Coronary artery (tissue), 2 donors: ENCODE data around the gene WDR6.

Experiments used
- DNase-seq: peaks from one replicate; pipeline ENCODE4 v3.0.0-alpha.2; 2017; ENCODE audit warnings: low spot score
- H3K27ac ChIP-seq, 2 donors: fragments of 200-600 bp; sonication (generic); one replicate each; pipeline ENCODE4 v1.5.1; 2016 to 2019
- H3K4me3 ChIP-seq: fragments of 200-600 bp; sonication (generic); 2 replicates; pipeline ENCODE4 v1.5.1; 2016; ENCODE audit warnings: mild to moderate bottlenecking, moderate library complexity
- TF ChIP-seq, protein P1 (sequence below): fragments of 200-600 bp; sonication (generic); IDR thresholded peaks from one replicate; pipeline ENCODE4 v1.5.1; 2019; ENCODE audit warnings: antibody characterized with exemption

The WDR6 gene

DNA sequence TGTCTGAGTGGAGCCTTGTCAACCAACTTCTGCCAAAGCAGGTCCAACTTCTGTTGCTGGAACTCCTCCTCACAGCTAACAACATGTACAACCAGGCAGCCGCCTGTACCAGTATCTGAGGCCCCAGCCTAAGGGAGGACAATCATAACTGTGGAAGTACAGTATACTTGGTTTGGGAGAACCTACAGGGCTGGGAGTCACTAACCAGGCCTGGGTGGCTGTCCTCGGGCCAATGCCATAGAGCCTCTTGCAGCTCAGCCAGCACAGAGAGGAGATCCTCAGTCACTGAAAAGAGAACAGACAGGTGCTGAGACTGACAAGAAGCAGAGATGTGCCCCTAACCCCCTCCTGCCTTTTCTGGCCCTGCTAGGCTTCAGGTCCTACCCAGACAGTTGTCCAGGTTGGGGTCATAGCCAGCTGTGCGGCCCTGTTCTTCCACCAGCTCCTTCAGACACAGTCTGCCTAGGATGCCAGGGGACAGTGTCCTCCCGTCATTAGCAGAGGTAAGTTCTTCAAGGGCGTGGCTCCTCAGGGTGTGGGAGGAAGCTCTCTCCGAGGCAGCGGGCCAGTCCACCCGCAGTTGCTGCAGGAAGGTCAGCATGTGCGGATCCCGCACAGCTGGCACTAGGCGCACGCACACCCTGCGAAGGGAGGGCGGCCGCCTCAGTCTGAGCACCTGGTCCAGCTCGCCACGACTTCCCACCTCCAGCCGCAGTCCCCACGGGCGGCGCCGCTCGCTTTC, 10.2 kb downstream of the WDR6 start:
- no peak for DNase-seq
- TF ChIP-seq, protein P1, sequence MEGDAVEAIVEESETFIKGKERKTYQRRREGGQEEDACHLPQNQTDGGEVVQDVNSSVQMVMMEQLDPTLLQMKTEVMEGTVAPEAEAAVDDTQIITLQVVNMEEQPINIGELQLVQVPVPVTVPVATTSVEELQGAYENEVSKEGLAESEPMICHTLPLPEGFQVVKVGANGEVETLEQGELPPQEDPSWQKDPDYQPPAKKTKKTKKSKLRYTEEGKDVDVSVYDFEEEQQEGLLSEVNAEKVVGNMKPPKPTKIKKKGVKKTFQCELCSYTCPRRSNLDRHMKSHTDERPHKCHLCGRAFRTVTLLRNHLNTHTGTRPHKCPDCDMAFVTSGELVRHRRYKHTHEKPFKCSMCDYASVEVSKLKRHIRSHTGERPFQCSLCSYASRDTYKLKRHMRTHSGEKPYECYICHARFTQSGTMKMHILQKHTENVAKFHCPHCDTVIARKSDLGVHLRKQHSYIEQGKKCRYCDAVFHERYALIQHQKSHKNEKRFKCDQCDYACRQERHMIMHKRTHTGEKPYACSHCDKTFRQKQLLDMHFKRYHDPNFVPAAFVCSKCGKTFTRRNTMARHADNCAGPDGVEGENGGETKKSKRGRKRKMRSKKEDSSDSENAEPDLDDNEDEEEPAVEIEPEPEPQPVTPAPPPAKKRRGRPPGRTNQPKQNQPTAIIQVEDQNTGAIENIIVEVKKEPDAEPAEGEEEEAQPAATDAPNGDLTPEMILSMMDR = no peak
- peak overlapping the region; percentile 74 to 80 for H3K27ac ChIP-seq
- peak overlapping the region; percentile 84 for H3K4me3 ChIP-seq

DNA sequence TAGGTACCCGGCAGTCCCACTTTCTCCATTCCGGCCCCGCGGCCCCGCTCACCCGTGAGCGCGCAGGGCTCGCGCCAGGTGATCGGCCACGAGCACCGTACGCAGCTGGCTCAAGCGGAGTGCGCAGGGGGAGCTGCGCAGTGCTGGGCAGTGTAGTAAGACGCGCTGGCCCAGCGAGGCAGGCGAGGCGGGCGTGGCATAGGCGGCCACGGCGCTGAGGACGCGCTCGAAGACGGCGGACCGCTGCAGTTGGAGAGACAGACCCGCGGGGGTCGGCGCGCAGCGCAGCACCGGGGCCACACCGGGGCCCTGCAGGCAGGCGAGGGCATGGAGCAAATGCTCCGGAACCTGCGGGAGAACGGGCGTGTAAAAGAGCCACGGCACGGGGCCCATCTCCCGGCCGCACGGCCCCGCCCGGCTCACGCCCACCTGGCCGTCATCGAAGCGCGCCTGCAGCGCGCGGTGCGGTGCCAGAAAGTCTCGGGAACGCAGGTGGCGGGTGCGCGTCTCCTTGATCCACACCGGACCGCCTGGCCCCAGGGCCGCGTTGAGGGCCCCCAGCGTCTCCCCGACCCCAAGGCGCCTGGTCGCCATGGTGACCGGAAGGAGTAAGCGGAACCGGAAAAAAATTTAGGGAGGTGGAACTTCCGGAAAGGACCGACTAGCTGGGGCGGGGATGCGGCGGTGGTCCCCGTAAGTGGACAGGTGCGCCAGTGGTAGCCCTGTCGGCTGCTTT, 10.9 kb downstream of the WDR6 start, which contains the start of gene DALRD3:
TSS of gene DALRD3 (minus strand) at position 610 of the 736 bp plus-strand sequence. CDS start at position 594, 16 bp downstream.
- Histone ChIP-seq H3K4me3 (peak within 1 kb of the TSS; percentile 84), H3K27ac (peak within 1 kb of the TSS; percentile 74 to 80)
- TF ChIP-seq, protein P1 = no peak
- no peak for DNase-seq

DNA sequence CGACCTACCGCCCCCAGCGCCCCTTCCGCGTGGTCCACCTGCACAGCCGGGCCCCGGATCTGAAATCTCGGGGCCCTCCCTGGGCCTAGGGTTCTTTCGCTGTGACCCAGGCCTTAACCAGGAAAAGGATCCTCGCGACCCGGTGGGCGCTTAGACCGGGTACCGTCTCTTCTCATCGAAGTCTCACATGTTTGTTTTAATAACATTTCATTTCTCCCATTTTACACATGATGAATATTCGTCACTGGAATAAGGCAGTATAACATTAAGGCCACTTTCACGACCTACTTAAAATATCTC, 11.5 kb downstream of the WDR6 start:
- TF ChIP-seq, protein P1 = no peak
- no peak for DNase-seq
- Histone ChIP-seq H3K4me3 (peak overlapping the region; percentile 84), H3K27ac (peak overlapping the region; percentile 74 to 80)

DNA sequence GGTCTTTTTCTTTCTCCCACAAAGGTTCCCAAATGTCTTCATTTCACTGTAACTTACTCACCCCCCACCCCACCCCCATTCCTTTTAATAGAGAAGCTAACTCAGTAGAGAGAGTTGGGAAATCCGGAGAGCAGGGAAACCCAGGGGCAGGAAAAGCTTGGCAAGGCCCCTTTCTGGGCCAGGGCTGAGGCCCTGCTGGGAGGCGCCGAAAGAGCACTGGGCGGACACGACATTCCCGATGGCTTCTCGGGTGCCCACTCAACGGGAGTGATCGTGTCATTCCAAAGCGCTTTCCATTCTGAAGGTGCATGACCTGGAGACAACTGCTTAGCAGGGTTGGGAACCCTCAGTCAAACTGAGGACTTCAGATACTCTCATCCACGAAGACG, 12.7 kb downstream of the WDR6 start:
- H3K4me3 ChIP-seq = peak overlapping the region; percentile 96
- DNase-seq = no peak
- peak overlapping the region in 1 of 2 donors; percentile 99 for H3K27ac ChIP-seq
- TF ChIP-seq, protein P1 = no peak

DNA sequence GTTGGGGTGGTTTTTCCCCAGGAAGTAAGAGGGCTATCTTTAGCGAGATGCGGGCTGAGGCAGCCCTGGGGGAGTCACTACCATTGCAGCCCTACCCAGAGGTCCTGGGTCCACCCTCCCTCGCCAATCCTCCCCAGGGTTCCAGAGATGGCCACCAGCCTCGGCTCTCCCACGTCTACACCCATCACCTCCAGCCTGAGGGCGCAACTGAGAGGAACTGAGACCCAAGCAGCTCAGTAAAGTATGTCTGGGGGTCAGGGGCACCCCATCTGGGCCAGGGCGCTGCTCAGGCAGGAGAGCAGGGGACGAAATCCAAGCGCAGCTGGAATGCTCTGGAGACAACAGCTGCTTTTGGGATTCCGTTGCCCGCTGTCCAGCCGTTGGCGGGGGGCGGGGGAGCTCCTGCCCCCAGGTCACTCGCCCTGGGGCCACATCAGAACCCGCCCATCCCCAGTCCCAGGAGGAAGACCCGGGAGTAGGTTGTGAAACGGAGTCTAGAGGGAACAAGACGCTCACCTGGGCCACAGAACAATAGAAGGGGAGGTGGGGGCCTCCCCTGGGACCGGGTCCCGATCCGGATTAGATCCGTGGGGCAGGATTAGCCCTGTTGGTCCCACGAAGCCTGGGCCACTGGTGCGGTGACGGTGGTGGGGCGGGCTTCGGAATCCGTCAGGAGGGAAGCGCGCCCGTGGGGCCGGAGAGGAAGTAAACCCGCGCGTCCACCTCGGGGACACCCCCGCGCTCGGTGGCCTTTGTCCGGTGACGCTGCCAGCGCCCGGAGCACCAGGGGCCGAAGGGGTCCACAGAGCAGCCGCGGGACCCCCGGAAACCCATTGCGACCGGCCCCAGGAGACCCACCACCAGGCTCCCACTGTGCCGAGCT, 13.4 kb downstream of the WDR6 start:
- TF ChIP-seq, protein P1 = no peak
- peak overlapping the region; percentile 99 for H3K27ac ChIP-seq
- peak overlapping the region; percentile 96 for H3K4me3 ChIP-seq
- DNase-seq = peak; percentile 87

DNA sequence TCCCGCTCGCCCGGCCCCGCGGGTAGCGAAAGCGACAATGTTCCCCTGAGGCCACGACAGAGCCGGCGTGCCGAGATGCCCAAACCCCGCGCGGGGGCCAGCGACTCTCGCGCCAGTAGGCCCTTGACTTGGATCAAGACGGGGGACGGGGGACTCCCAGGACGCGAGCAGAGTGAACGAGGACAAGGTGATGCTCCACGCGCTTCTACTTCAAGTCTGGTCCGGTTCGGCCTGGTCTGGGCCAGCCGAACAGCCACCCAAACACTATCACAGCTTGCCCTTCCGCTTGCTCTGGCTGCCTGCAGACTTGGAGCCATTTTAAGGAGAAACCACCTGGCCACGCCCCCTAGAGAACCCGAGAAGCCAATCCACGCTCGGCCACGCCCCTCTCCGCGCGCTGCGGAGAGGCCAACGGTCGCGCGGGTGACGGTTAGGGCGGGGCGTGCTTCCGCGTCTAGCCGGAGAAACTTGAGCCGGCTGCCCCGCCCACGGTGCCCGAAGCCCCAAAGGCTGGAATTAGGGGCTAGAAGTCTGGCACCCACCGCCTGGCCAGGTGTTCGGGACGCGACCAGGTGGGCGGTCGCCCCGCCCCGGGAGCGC, 14.1 kb downstream of the WDR6 start:
- peak overlapping the region; percentile 96 for H3K4me3 ChIP-seq
- peak overlapping the region; percentile 99 for H3K27ac ChIP-seq
- TF ChIP-seq, protein P1 = no peak
- DNase-seq = peak; percentile 99
